K562 (cell line): ENCODE data around the gene SUOX. TPM values are rescaled to one million over a fixed set of nuclear protein-coding genes. Genes with fewer than 3 reads are reported as not detected.
A peak's percentile ranks its signal among the peaks of the same experiment; 100 is the strongest.

Source experiments
- CBX8 ChIP-seq: fragments of 200-600 bp; sonication (generic); IDR thresholded peaks from 2 replicates; pipeline ENCODE4 v1.6.1; 2012; ENCODE audit warnings: borderline replicate concordance, mixed run types, low read depth, mild to moderate bottlenecking, moderate library complexity, mixed read lengths, low read length, control low read depth, inconsistent platforms; ENCODE audit not compliant: poor library complexity, severe bottlenecking; ENCODE audit errors: extremely low read depth
- ESRRA ChIP-seq: fragments of 450-650 bp; IDR thresholded peaks from 2 replicates; pipeline ENCODE4 v1.6.1; 2014; ENCODE audit warnings: low read depth, mild to moderate bottlenecking, moderate library complexity, borderline replicate concordance
- NCOA2 ChIP-seq, 2 experiments: fragments of 450-650 bp; IDR thresholded peaks; 2 replicates each; pipeline ENCODE4 v1.6.1; 2018; ENCODE audit warnings: mild to moderate bottlenecking in 2 of 2, moderate library complexity in 1 of 2; ENCODE audit not compliant: partially characterized antibody in 2 of 2
- NONO ChIP-seq, 2 experiments: fragments of 200-400 bp in 1 of 2; fragments of 450-650 bp in 1 of 2; formaldehyde crosslinking in 1 of 2; IDR thresholded peaks; 2 replicates each; pipeline ENCODE4 v1.6.1; 2017; ENCODE audit warnings: low read depth in 2 of 2, mild to moderate bottlenecking in 2 of 2, moderate library complexity in 2 of 2, low read length in 1 of 2
- TSHZ1 ChIP-seq: fragments of 250-450 bp; sonication (Bioruptor Pico); IDR thresholded peaks from 2 replicates; pipeline ENCODE4 v1.4.0; 2020; ENCODE audit warnings: mild to moderate bottlenecking, moderate library complexity
- ZBTB1 ChIP-seq: sonication (generic); formaldehyde crosslinking; IDR thresholded peaks from 2 replicates; pipeline ENCODE4 v1.8.1; 2023; ENCODE audit warnings: missing genetic modification reagents, low read depth, mild to moderate bottlenecking, borderline replicate concordance
- ZNF668 ChIP-seq: fragments of 250-450 bp; sonication (Bioruptor Pico); IDR thresholded peaks from 2 replicates; pipeline ENCODE4 v1.8.0; 2022; ENCODE audit warnings: mild to moderate bottlenecking, inconsistent platforms
- polyA plus RNA-seq, 8 experiments: library from polyadenylated mRNA; depleted of rRNA in 4 of 8; stranded (reverse) in 5 of 8; unstranded in 3 of 8; fragments of >200 nt; fragmentation: Nextera tagmentation in 2 of 8; fragmentation: Illumina TruSeq in 1 of 8; extraction: Ambion mirVana in 2 of 8; extraction: Trizol in 1 of 8; gene quantifications; 2 replicates each; pipeline versions ENCODE4 v1.2.1 to v1.2.3, GENCODE V29; 2011 to 2014; ENCODE audit warnings: inconsistent platforms in 1 of 8, missing spikeins in 1 of 8
- total RNA-seq, 7 experiments: library from RNA; depleted of rRNA in 6 of 7; stranded (reverse); fragments of >200 nt in 6 of 7; fragmentation: Illumina TruSeq in 2 of 7; extraction: Trizol in 2 of 7; gene quantifications; 2 replicates each; pipeline versions ENCODE4 v1.2.1 to v1.2.3, GENCODE V29; 2011 to 2021; ENCODE audit warnings: low replicate concordance in 1 of 7
- TF ChIP-seq, protein P1 (sequence below), 2 experiments: fragments of 450-650 bp; formaldehyde crosslinking in 1 of 2; IDR thresholded peaks; 2 replicates each; pipeline versions ENCODE4 v1.4.0 to v1.6.1; 2014 to 2020; ENCODE audit warnings: mild to moderate bottlenecking in 2 of 2, borderline replicate concordance in 1 of 2, low read depth in 1 of 2
- TF ChIP-seq, protein P2 (sequence below): fragments of 250-450 bp; sonication (Bioruptor Pico); IDR thresholded peaks from 2 replicates; pipeline ENCODE4 v1.9.0; 2021; ENCODE audit warnings: mild to moderate bottlenecking, inconsistent platforms

Gene SUOX
- total and polyA plus RNA-seq, 9 of the 15 experiments (the other 6 are each of a cell fraction or from before 2014, with no cell fraction given) = 9.2 to 39.7 (median 25.4) TPM

DNA sequence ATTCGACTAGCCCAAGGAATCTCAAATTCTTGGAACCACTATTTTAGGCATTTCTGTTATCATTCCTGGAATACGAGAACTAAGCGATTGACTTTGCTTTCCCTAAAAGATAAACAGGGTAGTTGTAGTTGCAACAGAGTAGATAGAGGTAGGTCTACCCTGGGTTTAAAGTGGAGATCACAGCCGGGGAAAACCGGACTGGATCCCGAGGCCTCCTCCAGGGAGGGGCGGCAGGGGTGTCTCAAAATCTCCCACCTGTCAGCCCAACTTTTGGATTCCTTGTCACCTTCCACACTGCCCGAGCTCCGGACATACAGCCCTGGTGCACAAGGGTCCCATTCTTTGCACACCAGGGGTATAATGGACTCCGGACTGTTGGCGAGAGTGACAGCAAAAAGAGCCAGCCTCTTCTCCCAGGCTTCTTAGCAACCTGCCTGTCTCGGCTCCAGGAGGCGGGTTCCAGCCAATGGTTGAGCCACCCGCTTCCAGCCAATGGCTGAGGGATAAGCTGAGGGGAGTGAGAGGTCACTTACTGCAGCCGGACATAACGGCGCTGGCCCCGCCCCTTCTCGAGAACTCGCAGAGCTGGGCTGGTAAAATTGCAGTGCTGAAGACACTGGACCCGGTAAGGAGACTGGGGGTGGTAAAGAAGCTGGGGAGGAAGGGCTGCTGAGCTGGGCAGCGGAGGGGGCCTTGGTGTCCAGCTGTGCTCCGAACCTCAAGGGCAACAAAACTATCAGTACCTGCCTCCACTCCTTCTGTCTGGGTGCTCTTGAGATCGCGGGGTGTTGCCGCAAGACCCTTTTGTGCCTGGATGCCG is at the start of gene SUOX (continued):
- TF ChIP-seq TSHZ1 (CRISPR knock-in tag) = no peak
- no peak for TF ChIP-seq ESRRA
- TF ChIP-seq NCOA2 (IDR thresholded peaks at IDR 0.05; ENCODE audit: partially characterized antibody in 2 of 2) = no peak
- TF ChIP-seq, protein P1, sequence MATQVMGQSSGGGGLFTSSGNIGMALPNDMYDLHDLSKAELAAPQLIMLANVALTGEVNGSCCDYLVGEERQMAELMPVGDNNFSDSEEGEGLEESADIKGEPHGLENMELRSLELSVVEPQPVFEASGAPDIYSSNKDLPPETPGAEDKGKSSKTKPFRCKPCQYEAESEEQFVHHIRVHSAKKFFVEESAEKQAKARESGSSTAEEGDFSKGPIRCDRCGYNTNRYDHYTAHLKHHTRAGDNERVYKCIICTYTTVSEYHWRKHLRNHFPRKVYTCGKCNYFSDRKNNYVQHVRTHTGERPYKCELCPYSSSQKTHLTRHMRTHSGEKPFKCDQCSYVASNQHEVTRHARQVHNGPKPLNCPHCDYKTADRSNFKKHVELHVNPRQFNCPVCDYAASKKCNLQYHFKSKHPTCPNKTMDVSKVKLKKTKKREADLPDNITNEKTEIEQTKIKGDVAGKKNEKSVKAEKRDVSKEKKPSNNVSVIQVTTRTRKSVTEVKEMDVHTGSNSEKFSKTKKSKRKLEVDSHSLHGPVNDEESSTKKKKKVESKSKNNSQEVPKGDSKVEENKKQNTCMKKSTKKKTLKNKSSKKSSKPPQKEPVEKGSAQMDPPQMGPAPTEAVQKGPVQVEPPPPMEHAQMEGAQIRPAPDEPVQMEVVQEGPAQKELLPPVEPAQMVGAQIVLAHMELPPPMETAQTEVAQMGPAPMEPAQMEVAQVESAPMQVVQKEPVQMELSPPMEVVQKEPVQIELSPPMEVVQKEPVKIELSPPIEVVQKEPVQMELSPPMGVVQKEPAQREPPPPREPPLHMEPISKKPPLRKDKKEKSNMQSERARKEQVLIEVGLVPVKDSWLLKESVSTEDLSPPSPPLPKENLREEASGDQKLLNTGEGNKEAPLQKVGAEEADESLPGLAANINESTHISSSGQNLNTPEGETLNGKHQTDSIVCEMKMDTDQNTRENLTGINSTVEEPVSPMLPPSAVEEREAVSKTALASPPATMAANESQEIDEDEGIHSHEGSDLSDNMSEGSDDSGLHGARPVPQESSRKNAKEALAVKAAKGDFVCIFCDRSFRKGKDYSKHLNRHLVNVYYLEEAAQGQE (IDR thresholded peaks at IDR 0.05; ENCODE audit: borderline replicate concordance) = peak; percentile 71
- TF ChIP-seq, protein P1 (CRISPR knock-in tag; IDR thresholded peaks at IDR 0.05; ENCODE audit: low read depth) = no peak
- no peak for TF ChIP-seq CBX8
- TF ChIP-seq NONO (IDR thresholded peaks at IDR 0.05; ENCODE audit: low read depth in 2 of 2, low read length in 1 of 2) = peak in 1 of 2 experiments; percentile 60; a peak in 1 of 4 replicates
- TF ChIP-seq ZBTB1 (CRISPR knock-in tag) = no peak
- TF ChIP-seq ZNF668 = no peak
- TF ChIP-seq, protein P2, sequence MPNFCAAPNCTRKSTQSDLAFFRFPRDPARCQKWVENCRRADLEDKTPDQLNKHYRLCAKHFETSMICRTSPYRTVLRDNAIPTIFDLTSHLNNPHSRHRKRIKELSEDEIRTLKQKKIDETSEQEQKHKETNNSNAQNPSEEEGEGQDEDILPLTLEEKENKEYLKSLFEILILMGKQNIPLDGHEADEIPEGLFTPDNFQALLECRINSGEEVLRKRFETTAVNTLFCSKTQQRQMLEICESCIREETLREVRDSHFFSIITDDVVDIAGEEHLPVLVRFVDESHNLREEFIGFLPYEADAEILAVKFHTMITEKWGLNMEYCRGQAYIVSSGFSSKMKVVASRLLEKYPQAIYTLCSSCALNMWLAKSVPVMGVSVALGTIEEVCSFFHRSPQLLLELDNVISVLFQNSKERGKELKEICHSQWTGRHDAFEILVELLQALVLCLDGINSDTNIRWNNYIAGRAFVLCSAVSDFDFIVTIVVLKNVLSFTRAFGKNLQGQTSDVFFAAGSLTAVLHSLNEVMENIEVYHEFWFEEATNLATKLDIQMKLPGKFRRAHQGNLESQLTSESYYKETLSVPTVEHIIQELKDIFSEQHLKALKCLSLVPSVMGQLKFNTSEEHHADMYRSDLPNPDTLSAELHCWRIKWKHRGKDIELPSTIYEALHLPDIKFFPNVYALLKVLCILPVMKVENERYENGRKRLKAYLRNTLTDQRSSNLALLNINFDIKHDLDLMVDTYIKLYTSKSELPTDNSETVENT = peak; percentile 33; the same call in 1 of the 2 replicates
